KMS-11 (cell line): ENCODE measurements around the gene LRP4.
"Not testable (repeated sequence)": the region's sequence is repeated elsewhere in the genome, so short reads cannot be mapped to it uniquely, and the experiment has no call there.

Experiments
- H2AFZ ChIP-seq: fragments of 200-600 bp; sonication (generic); 2 replicates; pipeline ENCODE4 v1.6.1; 2016; ENCODE audit warnings: antibody characterized with exemption, mixed run types, low read depth
- H3K27ac ChIP-seq: fragments of 200-600 bp; sonication (generic); 2 replicates; pipeline ENCODE4 v1.6.1; 2016; ENCODE audit warnings: mild to moderate bottlenecking, mixed run types
- H3K27me3 ChIP-seq: fragments of 200-600 bp; sonication (generic); 2 replicates; pipeline ENCODE4 v1.6.1; 2017; ENCODE audit warnings: mild to moderate bottlenecking, low read depth, mixed run types, moderate library complexity; ENCODE audit not compliant: insufficient read depth
- H3K36me3 ChIP-seq: fragments of 200-600 bp; sonication (generic); 2 replicates; pipeline ENCODE4 v1.6.1; 2017; ENCODE audit warnings: mild to moderate bottlenecking, mixed run types; ENCODE audit not compliant: insufficient read depth
- H3K4me1 ChIP-seq: fragments of 200-600 bp; sonication (generic); 2 replicates; pipeline ENCODE4 v1.6.1; 2016; ENCODE audit warnings: mild to moderate bottlenecking, low read depth, mixed run types; ENCODE audit not compliant: poor library complexity, severe bottlenecking
- H3K4me2 ChIP-seq: fragments of 200-600 bp; sonication (generic); 2 replicates; pipeline ENCODE4 v1.7.0; 2016; ENCODE audit warnings: mild to moderate bottlenecking, mixed run types
- H3K4me3 ChIP-seq: fragments of 200-600 bp; sonication (generic); IDR thresholded peaks from 2 replicates; pipeline ENCODE4 v1.6.1; 2017; ENCODE audit warnings: low read depth, low read length, mixed read lengths; ENCODE audit not compliant: insufficient read depth
- H3K79me2 ChIP-seq: fragments of 200-600 bp; sonication (generic); 2 replicates; pipeline ENCODE4 v1.6.1; 2016; ENCODE audit warnings: low read depth, mixed run types; ENCODE audit not compliant: insufficient read depth
- H3K9ac ChIP-seq: fragments of 200-600 bp; sonication (generic); 2 replicates; pipeline ENCODE4 v1.6.1; 2016; ENCODE audit warnings: mild to moderate bottlenecking, mixed run types
- H4K20me1 ChIP-seq: fragments of 200-600 bp; sonication (generic); 2 replicates; pipeline ENCODE4 v1.6.1; 2016; ENCODE audit warnings: mild to moderate bottlenecking, mixed run types; ENCODE audit not compliant: insufficient read depth
- TF ChIP-seq, protein P1 (sequence below): fragments of 200-600 bp; sonication (generic); conservative IDR thresholded peaks from 2 replicates; pipeline ENCODE4 v1.6.1; 2017; ENCODE audit warnings: low read depth, mild to moderate bottlenecking, antibody characterized with exemption, low read length, moderate library complexity, mixed read lengths

The LRP4 gene

DNA sequence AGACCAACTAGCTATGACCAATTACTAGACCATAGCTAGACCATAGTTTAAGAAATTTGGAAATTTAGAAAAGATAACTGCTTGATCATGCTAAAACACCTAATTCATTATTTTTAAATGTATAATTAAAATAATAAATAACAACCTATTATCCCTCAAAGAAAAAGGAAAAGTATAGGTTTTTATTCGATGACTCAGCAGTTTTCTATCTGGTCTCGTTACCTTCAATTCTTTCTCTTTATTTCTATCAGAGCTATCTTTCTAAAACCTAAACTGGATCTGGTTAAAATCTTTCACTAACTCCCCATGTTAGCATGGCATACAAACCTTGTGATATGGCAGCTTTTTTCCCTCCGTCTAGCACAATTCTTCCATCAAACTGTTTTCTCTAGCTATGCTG is 45.5 kb upstream of the LRP4 start:
- Histone ChIP-seq H3K4me2 (no peak overlapping the region), H4K20me1 (no peaks in the 10 kb centered on the region), H3K4me1 (no peaks in the 10 kb centered on the region), H3K27me3 (no peaks in the 10 kb centered on the region), H3K9ac (no peak overlapping the region), H3K27ac (no peak overlapping the region), H3K4me3 (no peak overlapping the region), H3K79me2 (no peaks in the 10 kb centered on the region), H3K36me3 (no peaks in the 10 kb centered on the region), H2AFZ (no peak overlapping the region)
- TF ChIP-seq, protein P1, sequence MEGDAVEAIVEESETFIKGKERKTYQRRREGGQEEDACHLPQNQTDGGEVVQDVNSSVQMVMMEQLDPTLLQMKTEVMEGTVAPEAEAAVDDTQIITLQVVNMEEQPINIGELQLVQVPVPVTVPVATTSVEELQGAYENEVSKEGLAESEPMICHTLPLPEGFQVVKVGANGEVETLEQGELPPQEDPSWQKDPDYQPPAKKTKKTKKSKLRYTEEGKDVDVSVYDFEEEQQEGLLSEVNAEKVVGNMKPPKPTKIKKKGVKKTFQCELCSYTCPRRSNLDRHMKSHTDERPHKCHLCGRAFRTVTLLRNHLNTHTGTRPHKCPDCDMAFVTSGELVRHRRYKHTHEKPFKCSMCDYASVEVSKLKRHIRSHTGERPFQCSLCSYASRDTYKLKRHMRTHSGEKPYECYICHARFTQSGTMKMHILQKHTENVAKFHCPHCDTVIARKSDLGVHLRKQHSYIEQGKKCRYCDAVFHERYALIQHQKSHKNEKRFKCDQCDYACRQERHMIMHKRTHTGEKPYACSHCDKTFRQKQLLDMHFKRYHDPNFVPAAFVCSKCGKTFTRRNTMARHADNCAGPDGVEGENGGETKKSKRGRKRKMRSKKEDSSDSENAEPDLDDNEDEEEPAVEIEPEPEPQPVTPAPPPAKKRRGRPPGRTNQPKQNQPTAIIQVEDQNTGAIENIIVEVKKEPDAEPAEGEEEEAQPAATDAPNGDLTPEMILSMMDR: no peak

DNA sequence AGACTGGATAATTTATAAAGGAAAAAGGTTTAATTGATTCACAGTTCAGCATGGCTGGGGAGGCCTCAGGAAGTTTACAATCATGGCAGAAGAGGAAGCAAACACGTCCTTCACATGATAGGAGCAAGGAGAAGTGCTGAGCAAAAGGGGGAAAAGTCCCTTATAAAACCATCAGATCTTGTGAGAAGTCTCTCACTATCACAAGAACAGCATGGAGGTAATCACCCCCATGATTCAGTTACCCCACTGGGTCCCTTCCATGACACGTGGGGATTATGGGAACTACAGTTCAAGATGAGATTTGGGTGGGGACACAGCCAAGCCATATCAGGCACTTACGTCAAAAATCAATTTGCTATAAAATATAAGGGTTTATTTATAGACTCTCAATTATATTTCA is 43.5 kb upstream of the LRP4 start:
- H3K4me2 ChIP-seq, H4K20me1 ChIP-seq, H3K9ac ChIP-seq, H3K79me2 ChIP-seq, H3K27ac ChIP-seq, H3K4me1 ChIP-seq, H3K36me3 ChIP-seq, H2AFZ ChIP-seq, H3K27me3 ChIP-seq, H3K4me3 ChIP-seq: not testable (repeated sequence)

DNA sequence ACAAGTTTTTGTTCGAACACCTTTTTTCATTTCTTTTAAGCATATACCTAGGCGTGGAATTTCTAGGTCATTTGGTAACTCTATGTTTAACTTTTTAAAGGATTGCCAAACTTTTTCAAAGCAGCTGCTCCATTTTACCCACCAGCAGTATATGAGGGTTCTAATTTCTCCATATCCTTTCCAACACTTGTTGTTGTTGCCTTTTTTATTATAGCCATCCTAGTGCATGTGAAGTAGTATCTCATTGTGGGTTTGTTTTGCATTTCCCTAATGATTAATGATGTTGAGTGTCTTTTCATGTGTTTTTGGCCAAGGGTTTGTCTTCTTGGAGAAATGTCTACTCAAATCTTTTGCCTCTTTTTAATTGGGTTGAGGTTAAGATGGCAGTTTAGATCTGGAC is 42.7 kb upstream of the LRP4 start:
- H3K4me1 ChIP-seq: no peaks in the 10 kb centered on the region
- H3K79me2 ChIP-seq: no peaks in the 10 kb centered on the region
- H3K9ac ChIP-seq: no peak overlapping the region
- no peak overlapping the region for H3K4me3 ChIP-seq
- TF ChIP-seq, protein P1: no peak
- no peaks in the 10 kb centered on the region for H3K36me3 ChIP-seq
- H3K27me3 ChIP-seq: no peaks in the 10 kb centered on the region
- H3K27ac ChIP-seq: no peak overlapping the region
- H4K20me1 ChIP-seq: no peaks in the 10 kb centered on the region
- no peak overlapping the region for H3K4me2 ChIP-seq
- no peak overlapping the region for H2AFZ ChIP-seq

DNA sequence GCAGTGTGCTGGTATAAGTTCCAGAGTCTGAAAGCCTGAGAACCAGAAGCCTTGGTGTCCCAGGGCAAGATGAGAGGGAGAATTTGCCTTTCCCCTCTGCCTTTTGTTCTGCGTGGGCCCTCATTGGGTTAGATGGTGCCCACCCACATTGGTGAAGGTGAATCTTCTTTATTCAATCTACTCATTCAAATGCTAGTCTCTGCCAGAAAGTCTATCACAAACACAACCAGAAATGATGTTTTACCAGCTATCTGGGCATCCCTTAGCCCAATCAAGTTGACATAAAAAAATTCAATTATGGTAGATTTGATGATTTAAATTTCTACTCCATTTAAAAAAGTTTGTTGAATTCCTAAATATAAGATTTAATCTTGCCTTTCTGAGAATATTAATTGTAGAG is 40.4 kb upstream of the LRP4 start:
- Histone ChIP-seq H3K4me3 (no peak overlapping the region), H3K9ac (no peak overlapping the region), H3K79me2 (no peaks in the 10 kb centered on the region), H4K20me1 (no peaks in the 10 kb centered on the region), H3K36me3 (no peaks in the 10 kb centered on the region), H3K4me2 (no peak overlapping the region), H3K27me3 (no peaks in the 10 kb centered on the region), H2AFZ (no peak overlapping the region), H3K4me1 (no peaks in the 10 kb centered on the region), H3K27ac (no peak overlapping the region)
- TF ChIP-seq, protein P1: no peak

DNA sequence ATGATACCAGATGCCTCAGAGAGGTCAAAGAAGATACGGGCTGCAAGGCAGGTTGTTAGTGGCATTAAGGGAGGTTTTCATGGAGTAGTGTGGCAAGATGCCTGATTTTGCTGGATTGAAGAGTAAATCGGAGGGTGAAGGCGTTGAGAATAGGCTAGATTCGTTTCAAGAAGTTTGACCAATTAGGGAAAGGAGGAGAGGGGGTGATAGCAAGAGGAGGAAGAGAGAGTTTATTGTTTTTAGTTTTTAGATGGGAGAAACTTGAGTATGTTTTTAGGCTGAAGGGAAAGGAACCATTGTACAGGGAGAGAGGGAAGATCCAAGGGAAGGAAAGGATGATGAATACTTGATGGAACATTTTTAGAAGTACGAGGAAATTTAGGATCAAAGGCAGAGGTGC is 34.7 kb upstream of the LRP4 start:
- Histone ChIP-seq H3K79me2 (no peaks in the 10 kb centered on the region), H3K4me1 (peaks cover 7% of the 10 kb centered on the region)
- TF ChIP-seq, protein P1: no peak

More for the DNA sequence above, 34.7 kb upstream of the LRP4 start:
- Histone ChIP-seq H3K27ac (no peak overlapping the region), H4K20me1 (no peaks in the 10 kb centered on the region), H2AFZ (no peak overlapping the region), H3K36me3 (no peaks in the 10 kb centered on the region), H3K4me2 (no peak overlapping the region), H3K4me3 (no peak overlapping the region), H3K9ac (no peak overlapping the region), H3K27me3 (no peaks in the 10 kb centered on the region)
